CD4-positive, alpha-beta T cell treated with Interleukin-12 subunit alpha and Interleukin-12 subunit beta, for 1 hour (primary cell): ENCODE data around the gene DAB1.

Experiments used
- DNase-seq: peaks from one replicate; pipeline ENCODE4 v3.0.0-alpha.2; 2020

The DAB1 gene

GRCh38 chr1:57410508-57410907 is 13.4 kb downstream of the DAB1 start:
- no peak for DNase-seq

DNA sequence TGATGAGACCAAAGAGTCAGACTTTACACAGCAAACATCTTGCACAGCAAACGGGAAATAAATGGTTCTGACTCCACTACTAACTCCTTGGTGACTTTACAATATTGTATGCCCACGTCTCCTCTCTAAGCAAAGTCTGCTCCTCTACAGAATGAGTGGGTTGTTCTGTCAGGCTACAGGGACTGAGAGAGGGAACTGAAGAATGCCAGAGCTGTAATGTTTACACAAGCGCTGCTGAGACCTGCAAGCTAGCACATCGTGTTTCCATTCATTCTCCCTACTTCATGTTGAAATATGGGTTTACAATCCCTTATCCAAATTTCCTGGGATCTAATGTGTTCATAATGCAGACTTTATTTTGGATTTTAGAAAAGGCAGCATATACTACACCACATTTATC is 15.9 kb downstream of the DAB1 start:
- no peak for DNase-seq

- no peak for DNase-seq
Measured at GRCh38 chr1:57406428-57406970, 17.4 kb downstream of the DAB1 start.

DNA sequence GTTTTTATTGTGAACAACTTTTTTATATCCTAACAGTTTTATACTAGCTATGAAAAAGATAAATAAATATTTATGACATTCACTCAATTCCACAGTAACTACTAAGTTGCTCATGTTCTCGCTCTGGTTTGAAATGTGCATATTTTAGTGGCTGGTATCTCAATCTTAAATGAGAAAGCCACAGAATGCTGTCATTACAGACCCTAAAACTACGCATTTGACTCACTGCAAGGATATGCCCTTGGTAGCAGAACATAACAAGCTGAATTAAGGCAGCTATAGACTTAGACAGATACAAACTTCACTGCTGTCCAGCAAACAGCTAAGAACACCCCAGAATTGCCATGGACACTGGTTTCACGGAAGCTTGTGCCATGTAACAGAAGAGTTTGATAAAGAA is 19.0 kb downstream of the DAB1 start:
- DNase-seq, result no peak

DNA sequence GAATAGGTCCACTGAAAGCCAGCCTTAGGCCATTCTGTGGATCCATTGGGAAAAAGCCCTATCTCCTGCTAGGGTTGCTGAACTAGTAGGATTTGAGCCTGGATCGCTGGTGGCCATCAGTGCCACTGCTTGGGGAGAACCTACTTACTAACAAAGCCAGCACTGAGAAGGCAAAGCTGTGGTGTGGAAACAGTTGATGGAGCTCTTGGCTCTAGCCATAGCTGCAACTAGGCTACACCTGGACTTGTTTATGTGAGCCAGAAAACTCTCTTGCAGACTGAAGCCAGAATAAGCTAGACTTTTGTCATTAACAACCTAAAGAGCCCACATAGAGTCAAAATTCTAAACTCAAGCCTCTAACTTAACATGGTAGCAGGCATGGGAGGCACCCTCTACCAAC is 20.7 kb downstream of the DAB1 start:
- no peak for DNase-seq

DNA sequence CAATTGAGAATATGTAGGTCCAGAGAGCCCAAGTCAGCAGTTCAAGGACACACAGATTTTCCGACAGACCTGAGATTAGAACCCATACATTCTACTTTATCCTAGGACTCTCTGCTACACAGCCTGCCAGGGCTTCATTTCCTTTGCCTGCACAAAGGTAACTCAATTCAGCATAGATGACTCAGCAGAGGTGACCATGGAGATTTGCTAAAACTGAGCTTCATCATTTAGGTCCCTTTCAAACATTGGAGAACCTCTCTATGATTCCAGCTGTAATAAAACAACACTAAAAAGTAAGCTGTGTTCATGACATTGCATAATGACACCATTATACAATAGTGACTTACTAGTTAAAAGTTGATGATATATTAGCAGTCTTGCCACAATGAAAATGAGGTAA is 22.2 kb downstream of the DAB1 start:
- DNase-seq, result no peak

DNA sequence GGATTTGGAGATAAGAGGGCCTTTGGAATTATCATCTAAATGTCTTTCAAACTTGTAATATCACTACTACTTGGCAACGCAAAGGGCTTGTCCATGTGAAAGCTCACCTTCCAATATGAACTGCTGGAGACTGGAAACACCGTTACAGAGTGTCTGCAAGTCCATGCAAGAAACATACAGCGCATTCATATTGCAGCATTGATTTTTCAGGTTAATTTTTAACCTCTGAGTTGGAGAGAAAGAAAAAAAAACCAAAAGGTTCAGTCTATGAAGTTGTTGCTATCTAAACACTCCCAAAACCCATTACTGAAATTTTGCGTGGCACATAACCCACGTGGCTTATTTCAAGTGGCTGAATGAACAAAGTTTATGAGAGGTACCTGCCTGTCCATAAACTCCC is 23.8 kb downstream of the DAB1 start:
- DNase-seq, result no peak

- DNase-seq, result no peak
Measured at GRCh38 chr1:57393058-57393584, 30.7 kb downstream of the DAB1 start.

- DNase-seq, result no peak
Measured at GRCh38 chr1:57385336-57385735, 38.5 kb downstream of the DAB1 start.

DNA sequence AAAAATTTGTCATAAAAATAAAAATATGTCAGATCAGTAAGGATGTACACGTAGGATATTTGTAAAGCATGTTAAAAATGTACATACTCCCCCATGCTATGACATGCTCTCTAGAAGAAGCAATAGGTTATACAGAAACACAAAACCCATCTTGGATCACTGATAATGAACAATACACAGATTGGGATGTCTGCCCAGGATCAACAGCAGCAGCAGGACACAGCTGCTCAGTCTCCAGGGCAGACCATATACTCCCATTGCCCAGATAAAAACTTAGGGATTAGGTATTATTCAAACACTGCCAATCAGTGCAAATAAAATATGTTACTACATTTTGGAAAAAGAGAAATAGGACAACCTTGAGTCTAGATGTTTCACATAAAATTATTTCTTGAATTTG is 39.0 kb downstream of the DAB1 start:
- no peak for DNase-seq

DNA sequence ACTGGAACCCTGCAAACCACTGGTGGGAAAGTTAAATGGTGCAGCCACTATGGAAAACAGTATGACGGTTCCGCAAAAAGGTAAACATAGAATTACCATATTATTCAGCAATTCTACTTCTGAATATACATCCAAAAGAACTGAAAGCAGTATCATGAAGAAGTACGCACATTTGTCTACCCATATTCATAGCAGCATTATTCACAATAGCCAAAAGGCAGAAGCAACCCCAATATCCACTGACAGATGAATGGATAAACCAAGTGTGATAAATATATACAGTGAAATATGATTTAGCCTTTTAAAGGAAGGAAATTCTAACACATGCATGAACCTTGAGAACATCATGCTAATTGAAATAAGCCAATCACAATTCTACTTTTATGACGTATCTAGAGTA is 39.6 kb downstream of the DAB1 start:
- no peak for DNase-seq

DNA sequence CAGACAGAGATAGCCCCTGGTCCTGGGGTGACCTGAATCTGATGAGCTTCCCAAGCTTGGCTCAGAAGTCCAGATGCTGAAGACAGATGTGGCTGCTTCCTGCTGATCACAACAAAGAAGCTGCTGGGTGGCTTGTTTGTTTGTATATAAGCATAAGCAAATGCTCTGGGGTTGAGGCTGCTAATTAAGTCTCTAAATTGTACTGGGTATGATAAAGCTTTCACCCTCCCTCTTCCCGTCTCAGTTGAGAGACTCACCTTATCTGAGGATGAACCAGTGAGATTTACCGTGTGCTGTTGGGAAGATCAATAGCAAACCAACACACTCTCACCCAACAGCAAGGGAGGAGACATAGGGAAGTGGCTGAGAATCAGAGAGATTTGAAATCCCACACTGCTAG is 42.0 kb downstream of the DAB1 start:
- DNase-seq, result no peak

GRCh38 chr1:57381426-57381825 is 42.4 kb downstream of the DAB1 start:
- DNase-seq, result no peak

DNA sequence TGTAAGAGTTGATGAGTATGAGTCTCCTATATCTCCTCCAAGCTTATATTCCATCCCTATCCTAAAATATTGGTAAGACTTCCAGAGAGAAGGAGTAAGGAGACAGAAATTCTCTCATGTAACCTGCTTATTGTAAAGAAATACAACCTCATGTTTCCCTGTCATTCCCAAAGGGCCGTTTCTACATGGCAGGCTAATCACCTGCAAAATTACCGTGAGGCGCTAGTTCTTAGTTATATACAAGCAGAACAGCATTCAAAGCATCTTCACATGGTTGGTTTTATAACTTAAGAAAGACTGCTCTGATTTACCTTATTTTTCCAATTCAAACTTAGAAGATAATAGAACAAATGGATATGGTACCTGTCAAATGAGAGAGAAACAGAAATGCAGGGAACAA is 42.9 kb downstream of the DAB1 start:
- DNase-seq, result no peak

DNA sequence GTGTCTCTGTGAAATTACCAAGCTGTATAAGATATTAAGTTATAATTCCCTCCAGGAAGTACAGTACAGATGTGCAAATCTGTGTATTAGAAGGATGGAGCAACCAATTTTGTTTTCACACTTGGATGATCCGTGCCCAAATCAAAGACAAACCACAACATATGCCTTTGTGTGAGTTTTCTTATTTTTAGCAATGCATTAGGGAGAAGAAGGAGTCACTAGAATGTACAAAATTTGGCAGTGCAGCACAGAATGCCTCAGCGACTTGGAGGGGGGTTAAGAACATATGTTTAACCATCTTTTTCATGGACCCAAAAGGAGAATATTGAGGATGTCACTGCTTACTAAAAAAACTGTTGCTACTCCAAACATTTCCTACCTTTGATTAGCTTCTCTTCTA is 45.3 kb downstream of the DAB1 start:
- DNase-seq, result no peak

DNA sequence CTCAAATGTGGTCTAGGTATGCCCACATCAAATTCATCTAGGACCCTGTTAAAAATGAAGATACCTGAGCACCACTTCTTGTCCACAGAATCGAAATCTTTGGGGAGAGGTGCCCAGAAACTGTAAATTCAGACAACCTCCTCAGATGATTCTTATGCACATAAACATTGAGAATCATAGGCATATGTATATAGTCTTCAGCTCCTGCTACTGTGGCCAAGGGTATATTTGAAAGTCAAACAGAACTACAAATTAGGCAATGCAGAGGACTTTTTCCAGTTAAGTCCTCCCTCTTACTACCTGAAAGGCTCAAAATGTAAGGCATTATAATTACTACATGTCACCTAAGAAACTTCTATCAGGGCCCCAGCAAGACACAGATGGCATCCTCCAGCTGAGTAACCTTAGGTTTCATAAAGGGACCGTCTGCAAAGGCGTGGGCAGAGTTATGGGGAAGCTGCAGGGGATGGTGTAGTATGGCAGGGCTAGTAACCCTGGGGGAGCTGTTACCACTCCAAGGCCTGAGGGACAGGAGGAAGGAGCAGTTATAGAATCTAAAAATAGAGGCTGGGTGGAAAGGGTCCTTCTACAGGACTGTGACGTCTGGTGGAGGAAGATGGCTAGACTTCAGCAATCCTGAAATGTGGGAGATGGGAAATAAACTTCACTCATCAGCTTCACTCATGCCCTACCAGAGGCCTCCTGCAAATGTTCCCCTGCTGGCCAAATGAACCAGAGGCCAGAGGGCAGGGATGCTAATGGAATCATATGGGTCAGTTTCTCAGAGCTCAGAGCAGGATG is 46.3 kb downstream of the DAB1 start:
- no peak for DNase-seq

DNA sequence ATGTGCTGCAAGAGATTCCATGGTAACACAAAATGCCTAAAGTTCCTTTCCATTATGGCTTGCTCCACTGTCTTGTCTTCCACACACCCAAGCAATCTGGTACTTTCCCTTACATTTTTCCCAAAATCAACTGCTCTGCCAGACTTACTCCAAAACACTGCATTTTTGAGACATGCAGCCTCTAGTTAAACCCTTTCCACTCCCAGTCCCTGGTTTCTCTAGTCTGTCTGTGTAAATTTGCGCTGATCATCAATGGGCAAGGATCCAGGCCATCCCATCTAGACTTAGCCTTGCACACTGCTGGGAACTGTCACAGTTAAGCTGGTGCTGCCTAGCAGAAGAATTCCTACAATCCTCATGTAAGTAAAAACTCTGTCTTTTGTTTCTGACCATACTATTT is 47.8 kb downstream of the DAB1 start:
- DNase-seq, result no peak

DNA sequence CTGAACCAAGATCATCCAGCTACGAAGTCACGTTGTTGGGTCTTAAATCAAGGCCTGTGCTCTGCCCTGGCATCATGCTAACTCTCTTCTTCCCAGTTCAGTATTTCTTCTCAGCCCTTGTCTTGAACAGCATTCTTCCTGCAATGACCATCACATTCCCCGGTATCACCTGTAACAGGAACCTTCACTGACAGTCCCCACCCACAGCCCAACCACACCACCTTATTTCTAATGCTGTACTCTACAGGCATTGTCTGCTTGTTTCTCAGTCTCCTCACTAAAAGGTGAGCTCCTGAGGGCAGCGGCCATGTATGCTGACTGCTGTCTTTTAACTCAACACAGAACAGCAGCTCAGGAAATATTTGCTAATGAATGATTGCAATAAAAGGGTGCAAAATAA is 54.0 kb downstream of the DAB1 start:
- no peak for DNase-seq

GRCh38 chr1:57367945-57368344 is 55.9 kb downstream of the DAB1 start:
- no peak for DNase-seq

DNA sequence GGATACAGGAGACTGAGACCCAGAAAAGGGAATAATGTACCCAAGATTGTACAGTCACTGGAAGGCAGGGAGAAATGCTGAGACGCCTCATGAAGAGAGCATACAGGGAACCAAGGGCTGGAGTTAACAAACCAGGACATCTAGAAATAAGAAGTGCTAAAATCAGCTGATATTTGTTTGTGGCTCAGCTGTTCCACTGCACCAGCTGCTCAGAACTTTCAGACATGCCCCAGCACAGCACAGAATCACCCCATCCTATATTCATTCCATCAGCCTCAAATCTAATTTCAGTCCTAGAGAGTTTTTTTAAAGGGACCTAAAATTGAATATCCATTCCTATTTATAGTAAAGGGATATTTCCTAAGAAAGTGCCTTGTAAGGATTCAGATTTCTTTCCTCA is 60.2 kb downstream of the DAB1 start:
- DNase-seq, result no peak

DNA sequence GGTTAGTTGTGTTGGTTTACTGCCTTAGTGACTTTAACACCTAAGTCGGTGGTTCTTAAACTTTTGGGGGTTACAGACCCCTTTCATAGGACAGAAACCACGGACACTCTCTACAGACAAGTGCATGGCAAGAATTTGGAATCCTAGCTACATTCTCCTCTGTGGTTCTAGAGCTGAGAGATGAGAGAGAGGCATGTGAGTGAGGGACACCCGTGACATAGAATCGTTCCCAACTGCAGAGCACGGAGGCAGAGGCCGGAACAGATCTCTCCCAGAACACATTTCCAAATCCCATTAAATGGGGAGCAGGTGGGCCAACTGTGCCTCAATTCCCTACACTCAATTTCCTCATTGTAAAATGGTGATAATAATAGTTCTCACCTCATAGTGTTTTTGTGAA is 60.7 kb downstream of the DAB1 start:
- no peak for DNase-seq

GRCh38 chr1:57362480-57362879 is 61.4 kb downstream of the DAB1 start:
- no peak for DNase-seq

DNA sequence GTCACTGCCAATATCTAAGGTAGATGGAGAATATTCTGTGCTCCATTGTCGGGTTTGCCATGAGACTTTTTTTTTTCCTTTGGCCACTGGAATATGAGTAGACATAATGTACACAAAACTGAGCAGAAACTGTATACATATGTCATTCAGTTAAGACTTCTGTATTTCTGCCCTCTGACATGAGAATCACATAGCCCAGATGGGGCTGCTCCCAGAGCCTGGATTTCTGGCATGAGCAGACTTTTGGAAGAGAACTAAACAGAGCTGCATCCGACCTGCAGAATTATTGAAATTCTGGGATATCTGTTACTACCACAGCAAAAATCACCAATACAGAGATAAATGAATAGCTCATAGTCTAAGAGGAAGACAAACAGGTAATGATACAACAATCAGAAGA is 62.3 kb downstream of the DAB1 start:
- DNase-seq, result no peak

DNA sequence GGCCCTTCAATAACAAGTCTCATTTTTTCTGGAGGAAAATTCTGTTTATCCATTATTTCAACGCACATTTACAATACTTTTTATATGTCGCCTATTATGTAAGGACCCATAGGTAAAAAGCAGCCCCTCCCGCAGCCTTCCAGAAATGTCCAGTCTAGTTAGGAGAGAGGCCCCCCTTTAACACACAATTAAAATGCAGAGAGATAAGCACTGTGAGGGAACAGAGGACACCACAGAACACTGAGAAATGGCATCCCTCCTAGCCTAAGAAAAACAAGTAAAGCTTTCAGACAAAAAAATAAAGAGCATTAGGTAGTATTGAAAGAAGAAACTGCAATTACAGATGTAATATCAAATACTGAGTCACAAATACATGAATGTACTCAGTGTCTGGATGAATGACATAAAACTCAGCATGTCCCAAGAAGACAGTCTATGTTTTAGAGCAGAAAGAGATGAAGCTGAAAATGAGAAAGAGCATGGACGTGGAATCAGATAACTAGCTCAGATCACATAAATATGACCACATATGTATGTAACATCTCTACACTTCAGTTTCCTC is 62.9 kb downstream of the DAB1 start:
- DNase-seq, result no peak

DNA sequence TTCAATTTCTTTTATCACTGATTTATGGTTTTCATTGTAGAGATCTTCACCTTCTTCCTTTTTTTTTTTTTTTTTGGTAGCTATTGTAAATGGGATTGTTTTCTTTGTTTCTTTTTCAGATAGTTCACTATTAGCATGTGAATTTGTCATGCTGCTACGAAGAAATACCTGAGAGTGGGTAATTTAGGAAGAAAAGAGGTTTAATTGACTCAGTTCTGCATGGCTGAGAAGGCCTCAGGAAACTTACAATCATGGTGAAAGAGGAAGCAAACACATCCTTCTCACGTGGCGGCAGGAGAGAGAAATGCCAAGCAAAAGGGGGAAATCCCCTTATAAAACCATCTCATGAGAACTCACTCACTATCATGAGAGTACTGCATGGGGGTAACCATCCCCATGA is 66.4 kb downstream of the DAB1 start:
- DNase-seq, result no peak
